GM18520 (cell line): Measurements from ENCODE around the gene BCO1.

Experiments
- ATAC-seq: cut with Tn5 transposase; IDR thresholded peaks from one replicate; pipeline ENCODE4 v1.9.1; 2021; ENCODE audit not compliant: unreplicated experiment

Gene BCO1

DNA sequence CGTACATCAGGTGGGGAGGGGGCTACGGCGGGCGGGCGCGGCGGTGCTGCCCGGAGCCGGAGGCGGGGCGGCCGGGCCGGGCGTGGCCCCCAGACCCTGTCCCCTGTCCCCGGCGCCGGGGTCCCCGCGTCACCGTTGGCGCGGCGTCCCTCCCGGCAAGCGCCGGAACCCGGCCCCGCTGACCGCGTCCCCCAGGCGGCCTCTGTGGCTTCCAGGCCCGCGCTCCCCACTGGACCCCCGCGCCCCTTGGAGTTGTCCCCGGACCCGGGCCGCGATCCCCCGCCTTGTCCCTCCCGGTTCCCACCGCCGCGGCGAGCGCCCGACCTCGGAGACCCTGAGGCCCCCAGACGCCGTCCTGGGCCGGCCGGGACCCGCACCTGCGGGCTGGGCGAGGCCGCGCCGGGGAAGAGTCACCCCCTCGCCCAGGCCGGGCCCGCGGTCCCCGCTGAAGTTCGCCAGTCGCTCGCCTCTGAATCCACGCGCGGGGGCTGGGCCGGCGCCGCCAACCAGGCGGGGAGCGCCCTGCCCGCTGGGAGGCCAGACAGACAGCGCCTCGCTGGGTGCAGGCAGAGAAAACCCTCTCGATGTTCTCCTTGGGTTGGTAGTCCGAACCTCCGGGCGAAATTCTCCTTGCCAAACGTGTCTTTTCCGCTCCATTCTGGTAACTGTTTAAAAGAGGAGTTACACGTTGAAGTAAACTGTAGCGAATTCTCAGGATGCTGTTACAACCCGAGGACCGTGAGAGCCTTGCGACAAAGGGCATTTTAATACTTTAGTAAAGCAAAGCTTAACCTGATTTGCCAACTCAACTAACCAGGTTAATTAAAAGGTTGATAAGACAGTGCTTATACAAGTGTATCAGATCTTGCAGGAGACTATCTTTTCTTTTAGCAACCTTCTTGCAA, 77.0 kb downstream of the BCO1 start:
- ATAC-seq = peak; percentile 14

DNA sequence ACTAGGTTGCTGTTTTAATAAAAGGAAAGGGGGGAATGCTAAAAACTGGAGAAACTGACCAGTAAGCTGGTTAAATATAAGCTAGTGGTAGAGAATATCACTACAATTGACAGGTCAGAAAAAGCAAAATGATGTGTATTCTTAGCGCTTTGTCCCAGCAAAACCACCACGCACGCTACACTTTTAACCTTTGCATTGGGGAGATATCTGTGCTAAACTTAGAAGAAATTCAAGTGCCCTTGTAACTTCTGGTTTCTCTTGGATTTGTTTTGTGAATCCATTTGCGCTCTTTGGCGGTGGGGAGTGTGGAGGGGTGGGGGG, 77.6 kb downstream of the BCO1 start:
- ATAC-seq = no peak

DNA sequence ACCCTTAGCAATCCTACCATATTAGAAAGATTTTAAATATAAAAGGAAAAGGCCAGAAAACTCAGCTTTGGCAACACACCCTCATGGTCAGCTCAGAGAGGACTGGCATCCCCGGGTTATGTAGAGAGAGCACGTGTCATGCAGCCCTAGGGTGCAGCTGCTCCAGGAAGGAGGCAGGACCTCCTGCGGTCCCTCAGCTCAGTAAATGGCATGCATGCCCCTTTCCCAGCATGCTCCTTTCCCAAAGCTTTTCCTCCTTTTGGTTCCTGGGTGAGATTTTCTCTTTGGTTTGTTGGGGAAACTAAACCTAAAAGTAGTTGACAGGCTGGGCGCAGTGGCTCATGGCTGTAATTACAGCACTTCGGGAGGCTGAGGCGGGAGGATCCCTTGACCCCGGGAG, 80.2 kb downstream of the BCO1 start:
- ATAC-seq = no peak

DNA sequence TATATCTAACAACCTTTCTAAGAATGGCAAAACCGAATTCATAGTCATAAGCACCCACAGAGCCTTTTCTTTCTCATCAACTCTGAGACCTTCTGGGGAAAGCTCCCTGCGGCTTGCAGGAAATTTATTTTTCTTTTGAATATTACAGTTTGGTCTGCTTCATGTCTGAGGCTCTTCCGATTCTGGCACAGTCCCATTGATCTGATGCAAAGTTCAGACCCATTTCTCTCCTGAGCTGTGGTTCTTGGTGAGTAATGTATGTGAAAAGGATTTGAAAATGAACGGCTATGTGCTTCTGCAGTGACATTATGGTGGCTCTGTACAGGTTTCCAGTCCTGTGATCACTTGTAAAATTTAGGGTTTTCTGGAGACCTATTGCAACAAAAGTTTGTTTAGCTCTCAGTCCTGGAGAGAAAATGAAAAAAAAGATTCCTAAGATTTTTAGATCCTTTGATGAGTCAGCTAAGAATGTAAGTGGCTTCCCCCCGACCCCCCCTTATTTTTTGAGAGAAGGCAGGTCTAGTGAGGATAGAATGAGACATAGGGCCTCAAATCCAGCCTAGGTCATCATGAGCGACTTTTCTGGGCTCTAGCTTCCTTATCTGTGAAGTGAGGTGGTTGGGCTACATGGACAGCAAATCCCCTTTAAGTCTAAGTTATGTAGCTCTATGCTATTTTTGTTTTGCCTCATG, 80.9 kb downstream of the BCO1 start:
- no peak for ATAC-seq

DNA sequence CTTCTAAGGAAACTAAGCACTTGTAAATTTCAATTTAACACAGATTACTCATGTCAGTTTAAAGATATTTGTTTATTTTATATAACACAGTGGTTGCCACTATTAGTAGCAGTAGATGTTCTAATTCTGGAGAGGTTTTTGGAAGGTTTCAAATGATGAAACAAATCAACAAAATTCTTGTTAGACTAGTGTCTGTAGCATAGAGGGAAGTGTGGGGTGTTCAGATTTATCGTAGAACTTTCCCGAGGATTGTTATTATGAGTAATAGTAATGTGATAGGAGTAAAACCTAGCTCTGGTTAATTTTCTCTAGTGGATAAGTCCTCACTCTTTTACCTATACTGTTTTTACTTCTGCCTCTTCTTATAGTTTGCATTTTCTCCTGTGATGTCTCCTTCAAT, 82.5 kb downstream of the BCO1 start:
- no peak for ATAC-seq

DNA sequence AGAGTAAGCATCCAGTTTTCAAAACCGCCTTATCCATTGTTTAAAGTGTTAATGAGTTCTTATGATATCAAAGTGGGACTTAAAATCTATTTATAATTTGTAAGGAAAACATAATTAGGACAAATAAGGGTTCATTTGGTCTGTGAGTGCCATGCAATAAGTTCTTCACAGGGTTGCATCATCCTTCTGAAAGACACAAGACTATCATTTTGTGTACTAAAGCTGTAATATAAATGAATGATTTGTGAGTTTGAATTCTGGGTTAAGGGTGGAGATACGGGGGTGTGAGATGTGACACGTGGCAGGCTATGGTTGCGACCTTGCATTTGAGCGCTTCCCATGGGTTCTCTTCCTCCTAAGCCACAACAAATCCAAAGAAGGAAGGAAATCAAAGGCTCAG, 83.0 kb downstream of the BCO1 start:
- no peak for ATAC-seq

DNA sequence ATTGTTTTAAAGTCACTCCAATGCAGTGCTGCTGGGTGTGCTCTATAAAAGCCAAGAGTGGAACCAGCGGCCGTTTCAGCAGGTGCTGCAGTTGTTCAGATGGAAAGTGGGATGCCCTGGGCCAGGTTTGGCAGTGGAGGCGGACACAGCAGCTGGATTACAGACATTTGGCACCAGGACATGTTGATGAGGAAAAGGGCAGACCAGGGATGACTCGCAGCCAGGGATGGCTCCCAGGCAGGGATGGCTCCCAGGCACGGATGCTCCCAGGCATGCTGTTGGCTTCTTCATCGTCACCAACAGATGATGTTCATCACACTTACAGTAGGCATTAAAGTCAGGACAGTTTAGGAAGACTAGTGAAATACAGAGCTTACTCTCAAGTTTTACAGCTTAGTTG, 86.3 kb downstream of the BCO1 start:
- no peak for ATAC-seq

DNA sequence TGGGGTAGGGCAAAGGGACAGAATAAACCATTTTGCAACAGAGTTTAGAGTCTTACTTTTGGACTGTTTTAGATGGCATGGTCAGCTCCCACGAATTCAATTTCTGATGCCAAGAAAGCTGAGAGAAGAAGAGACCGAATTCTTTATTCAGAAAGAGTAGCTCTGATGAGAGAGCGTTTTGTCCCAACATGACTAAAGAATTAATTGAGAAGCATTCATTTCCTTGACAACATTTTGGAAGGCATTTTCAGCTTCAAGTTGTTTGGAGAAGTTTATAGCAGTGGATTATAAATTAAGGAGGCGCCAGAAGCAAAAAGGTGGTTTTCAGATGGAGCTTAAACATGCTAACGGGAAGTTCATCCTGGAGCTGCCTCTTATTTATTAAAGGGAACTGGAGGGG, 88.5 kb downstream of the BCO1 start:
- no peak for ATAC-seq

DNA sequence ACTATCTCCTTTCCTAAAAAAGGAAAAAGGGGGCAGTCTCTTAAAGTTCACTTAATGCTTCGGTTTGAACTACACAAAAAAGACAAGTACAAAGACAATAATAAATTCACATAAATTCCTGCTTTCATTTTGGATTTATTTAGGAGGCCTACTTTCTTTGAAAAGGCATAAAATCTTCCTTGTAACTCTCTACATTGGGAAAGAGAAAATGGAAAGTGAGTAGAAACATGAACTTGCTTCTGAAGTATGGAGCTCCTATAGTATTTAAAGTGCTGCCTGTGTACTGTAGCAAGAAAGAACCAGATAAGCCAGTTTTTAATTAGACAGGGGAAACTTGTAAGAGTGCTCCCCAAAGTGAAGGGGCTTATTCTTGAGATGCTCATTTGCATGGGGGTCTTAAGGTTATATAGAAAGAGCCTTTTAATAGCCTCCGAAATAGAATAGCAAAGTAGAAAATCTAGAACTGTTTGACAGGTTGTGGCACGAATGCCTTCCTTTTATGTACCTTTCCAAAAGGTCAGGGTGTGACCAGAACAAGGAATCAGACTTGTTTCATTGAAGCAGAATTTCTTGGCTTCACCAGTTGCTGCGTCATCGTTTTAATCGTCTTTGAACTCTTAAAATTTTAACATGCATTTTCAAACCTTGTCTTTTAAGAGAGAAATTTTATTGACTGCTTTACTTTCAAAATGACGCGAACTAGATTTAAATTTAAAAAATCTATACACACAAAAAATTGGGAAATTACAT, 89.1 kb downstream of the BCO1 start:
- no peak for ATAC-seq

DNA sequence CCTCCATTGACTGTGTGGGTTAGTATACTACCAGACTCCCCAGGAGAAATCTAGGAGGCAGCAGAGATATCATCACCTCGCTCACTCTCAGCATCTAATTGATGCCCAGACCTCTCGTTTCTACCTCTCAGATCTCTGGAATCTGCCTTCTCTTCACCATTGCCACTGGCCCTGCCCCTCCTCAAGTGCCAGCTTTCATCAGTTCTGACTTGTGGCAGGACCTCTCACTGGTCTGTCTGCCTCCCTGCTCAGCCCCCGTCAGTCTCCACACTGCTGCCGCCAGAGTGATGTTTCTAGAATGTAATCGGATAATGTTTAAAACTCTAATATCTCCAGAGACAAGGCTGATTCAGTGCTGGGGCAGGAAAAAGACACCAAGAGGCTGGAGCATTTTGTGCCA, 91.5 kb downstream of the BCO1 start:
- no peak for ATAC-seq

DNA sequence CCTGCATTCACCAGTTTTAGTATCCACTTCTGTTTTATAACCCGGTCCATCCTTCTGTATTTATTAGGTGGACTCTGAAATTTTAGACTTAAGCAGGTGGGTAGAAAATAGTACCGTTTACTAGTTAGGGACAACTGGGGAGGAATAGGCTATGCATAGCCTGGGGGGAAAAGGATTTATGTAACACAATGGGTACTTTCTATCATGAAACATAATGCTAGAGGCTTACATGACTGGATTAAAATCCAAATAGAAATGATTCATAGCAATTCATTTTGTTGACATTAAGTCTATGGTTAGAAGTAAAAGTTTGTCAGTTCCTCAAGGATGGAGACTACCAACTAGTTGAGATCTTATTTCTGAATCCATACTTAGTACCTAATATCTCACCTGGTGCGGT, 94.9 kb downstream of the BCO1 start:
- no peak for ATAC-seq

DNA sequence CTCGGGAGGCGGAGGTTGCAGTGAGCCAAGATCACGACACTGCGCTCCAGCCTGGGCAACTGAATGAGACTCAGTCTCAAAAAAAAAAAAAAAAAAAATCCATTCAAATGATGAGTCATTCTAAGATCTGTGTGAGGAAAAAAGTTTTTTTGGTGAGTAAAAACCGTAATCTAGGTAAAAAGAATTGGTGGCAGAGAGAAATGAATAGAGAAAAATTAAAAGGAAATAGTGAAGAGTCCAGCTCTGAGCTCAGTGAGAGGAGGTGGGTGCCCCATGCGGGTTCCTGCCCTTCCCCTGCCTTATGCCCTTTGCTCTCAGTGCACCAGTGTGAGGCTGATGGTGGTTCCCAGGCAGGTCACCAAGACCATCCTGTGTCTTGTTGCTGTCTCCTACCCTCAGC, 97.2 kb downstream of the BCO1 start:
- no peak for ATAC-seq

DNA sequence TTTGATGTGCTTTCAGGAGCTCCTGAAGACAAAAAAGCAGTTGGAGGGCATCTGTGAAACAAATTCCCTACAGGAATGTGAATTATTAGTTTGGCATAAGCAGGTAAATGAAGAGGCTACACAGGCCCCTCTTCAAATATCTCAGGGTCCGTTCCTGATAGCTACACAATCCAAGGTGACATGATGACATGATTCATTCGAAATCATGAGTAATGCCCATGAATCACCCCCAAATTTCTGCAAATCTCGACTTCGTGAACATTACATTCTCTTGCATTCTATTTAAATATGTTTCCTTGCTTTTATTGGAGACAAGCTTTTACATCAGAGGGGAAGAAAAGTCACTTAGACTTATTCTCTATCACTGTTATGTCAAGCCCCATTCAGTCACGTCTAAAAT, 98.6 kb downstream of the BCO1 start:
- no peak for ATAC-seq
